Trophoblast cell (in vitro differentiated cells and primary cell): ENCODE results near the gene RGS10.
"Not testable (repeated sequence)": the region's sequence is repeated elsewhere in the genome, so short reads cannot be mapped to it uniquely, and the experiment has no call there.

ENCODE experiments used
- DNase-seq, 2 donors: peaks; one replicate each; pipeline ENCODE4 v3.0.0-alpha.2; 2016
- H2AFZ ChIP-seq: 2 replicates; pipeline ENCODE4 v1.6.1; 2013; ENCODE audit warnings: low read length, moderate library complexity, mild to moderate bottlenecking; ENCODE audit not compliant: insufficient read depth, poor library complexity
- H2AK5ac ChIP-seq: 2 replicates; pipeline ENCODE4 v1.6.1; 2013; ENCODE audit warnings: mild to moderate bottlenecking, low read length
- H2BK120ac ChIP-seq: 2 replicates; pipeline ENCODE4 v1.6.1; 2013; ENCODE audit warnings: low read length, mild to moderate bottlenecking, moderate library complexity; ENCODE audit not compliant: insufficient read depth, poor library complexity
- H2BK12ac ChIP-seq: 2 replicates; pipeline ENCODE4 v1.6.1; 2013; ENCODE audit warnings: mild to moderate bottlenecking, low read length, moderate library complexity
- H2BK5ac ChIP-seq: 2 replicates; pipeline ENCODE4 v1.6.1; 2013; ENCODE audit warnings: low read length, low read depth, moderate library complexity, mild to moderate bottlenecking; ENCODE audit not compliant: poor library complexity
- H3K14ac ChIP-seq: 2 replicates; pipeline ENCODE4 v1.6.1; 2013; ENCODE audit warnings: mild to moderate bottlenecking, low read length
- H3K18ac ChIP-seq: 2 replicates; pipeline ENCODE4 v1.6.1; 2013; ENCODE audit warnings: mild to moderate bottlenecking, low read length
- H3K23ac ChIP-seq: 2 replicates; pipeline ENCODE4 v1.6.1; 2013; ENCODE audit warnings: low read length
- H3K27ac ChIP-seq: 2 replicates; pipeline ENCODE4 v1.5.1; 2013; ENCODE audit warnings: low read depth, mild to moderate bottlenecking, inconsistent platforms, low read length, moderate library complexity
- H3K27me3 ChIP-seq: 2 replicates; pipeline ENCODE4 v1.6.1; 2013; ENCODE audit warnings: inconsistent platforms, mild to moderate bottlenecking, low read length, moderate library complexity; ENCODE audit not compliant: insufficient read depth
- H3K36me3 ChIP-seq, 2 experiments: 1 replicate in 1 of 2; 2 replicates in 1 of 2; pipeline ENCODE4 v1.6.1; 2013; ENCODE audit warnings: low read length in 2 of 2, mild to moderate bottlenecking in 2 of 2, moderate library complexity in 1 of 2; ENCODE audit not compliant: insufficient read depth in 2 of 2, control insufficient read depth in 1 of 2
- H3K4ac ChIP-seq: 2 replicates; pipeline ENCODE4 v1.6.1; 2013; ENCODE audit warnings: low read depth, mild to moderate bottlenecking, low read length, moderate library complexity
- H3K4me1 ChIP-seq, 2 experiments: 1 replicate in 1 of 2; 2 replicates in 1 of 2; pipeline ENCODE4 v1.6.1; 2013; ENCODE audit warnings: low read length in 2 of 2, mild to moderate bottlenecking in 2 of 2, moderate library complexity in 1 of 2; ENCODE audit not compliant: insufficient read depth in 2 of 2, control insufficient read depth in 1 of 2
- H3K4me2 ChIP-seq: 2 replicates; pipeline ENCODE4 v1.6.1; 2013; ENCODE audit warnings: inconsistent platforms, mild to moderate bottlenecking, low read length, moderate library complexity
- H3K4me3 ChIP-seq: 2 replicates; pipeline ENCODE4 v1.5.1; 2013; ENCODE audit warnings: mild to moderate bottlenecking, low read depth, low read length, inconsistent platforms
- H3K79me1 ChIP-seq: one replicate; pipeline ENCODE4 v1.6.1; 2013; ENCODE audit warnings: low read length
- H3K79me2 ChIP-seq: 2 replicates; pipeline ENCODE4 v1.6.1; 2013; ENCODE audit warnings: low read length, mild to moderate bottlenecking; ENCODE audit not compliant: control insufficient read depth, insufficient read depth, poor library complexity
- H3K9ac ChIP-seq: 2 replicates; pipeline ENCODE4 v1.6.1; 2013; ENCODE audit warnings: mild to moderate bottlenecking, low read length
- H3K9me3 ChIP-seq: 2 replicates; pipeline ENCODE4 v1.6.1; 2013; ENCODE audit warnings: low read depth, mild to moderate bottlenecking, control low read depth, inconsistent platforms, low read length; ENCODE audit not compliant: insufficient read depth
- H4K12ac ChIP-seq: 2 replicates; pipeline ENCODE4 v1.6.1; 2013; ENCODE audit warnings: low read depth, mild to moderate bottlenecking, low read length, moderate library complexity
- H4K8ac ChIP-seq: 2 replicates; pipeline ENCODE4 v1.6.1; 2013; ENCODE audit warnings: low read depth, mild to moderate bottlenecking, low read length, moderate library complexity
- H4K91ac ChIP-seq: one replicate; pipeline ENCODE4 v1.6.1; 2013; ENCODE audit warnings: low read depth, mild to moderate bottlenecking, low read length, moderate library complexity
- WGBS: extraction: QIAGEN DNeasy Blood & Tissue Kit; methylation state at CpG from one replicate; pipeline ENCODE4 v1.1.7; 2013; ENCODE audit warnings: missing lambda C conversion rate; ENCODE audit not compliant: insufficient read length, insufficient coverage; ENCODE audit errors: extremely low coverage; 5-methylcytosine and 5-hydroxymethylcytosine counted together

Gene RGS10

GRCh38 chr10:119531067-119531466 is 11.5 kb downstream of the RGS10 start:
- Histone ChIP-seq H4K8ac (no peak overlapping the region), H3K23ac (no peak overlapping the region), H3K9me3 (no peaks in the 10 kb centered on the region), H3K79me1 (no peaks in the 10 kb centered on the region), H3K27me3 (no peaks in the 10 kb centered on the region), H2BK120ac (no peak overlapping the region), H3K36me3 (no peaks in the 10 kb centered on the region), H4K91ac (no peak overlapping the region), H2AK5ac (no peak overlapping the region), H3K27ac (no peak overlapping the region), H2AFZ (no peak overlapping the region), H3K79me2 (no peaks in the 10 kb centered on the region), H3K18ac (no peak overlapping the region), H3K14ac (no peak overlapping the region), H3K4me1 (no peaks in the 10 kb centered on the region), H2BK12ac (no peak overlapping the region), H3K9ac (no peak overlapping the region), H3K4me3 (no peak overlapping the region), H3K4ac (no peak overlapping the region), H2BK5ac (no peak overlapping the region), H4K12ac (no peak overlapping the region), H3K4me2 (no peak overlapping the region)
- DNase-seq = no peak
- WGBS = no CpG with 5 or more reads among the region's 1 CpG

GRCh38 chr10:119528663-119529237 is 13.8 kb downstream of the RGS10 start:
- H3K27me3 ChIP-seq, H4K8ac ChIP-seq, H3K4me2 ChIP-seq, H2AK5ac ChIP-seq, H3K9ac ChIP-seq, H3K27ac ChIP-seq, H2BK12ac ChIP-seq, H2BK120ac ChIP-seq, H3K9me3 ChIP-seq, DNase-seq, H3K4me1 ChIP-seq, H2BK5ac ChIP-seq, H3K79me1 ChIP-seq, H2AFZ ChIP-seq, H3K14ac ChIP-seq, H4K12ac ChIP-seq, H3K18ac ChIP-seq, H3K36me3 ChIP-seq, H3K23ac ChIP-seq, H4K91ac ChIP-seq, H3K4me3 ChIP-seq, H3K4ac ChIP-seq, H3K79me2 ChIP-seq: not testable (repeated sequence)
- WGBS = no CpG with 5 or more reads among the region's 8 CpGs

- H3K27me3 ChIP-seq = no peaks in the 10 kb centered on the region
- H4K91ac ChIP-seq = no peak overlapping the region
- no peak overlapping the region for H3K4me2 ChIP-seq
- H2AK5ac ChIP-seq = no peak overlapping the region
- no peak overlapping the region for H3K23ac ChIP-seq
- no peaks in the 10 kb centered on the region for H3K79me1 ChIP-seq
- H3K9me3 ChIP-seq = peaks cover 2% of the 10 kb centered on the region
- peaks cover 4 to 7% of the 10 kb centered on the region in 2 experiments for H3K4me1 ChIP-seq
- H3K4me3 ChIP-seq = no peak overlapping the region
- no peak overlapping the region for H3K27ac ChIP-seq
- no peak overlapping the region for H3K18ac ChIP-seq
- no peaks in the 10 kb centered on the region for H3K36me3 ChIP-seq
- H3K4ac ChIP-seq = no peak overlapping the region
- H4K8ac ChIP-seq = no peak overlapping the region
- WGBS = no CpG with 5 or more reads among the region's 18 CpGs
- H2AFZ ChIP-seq = no peak overlapping the region
- no peak for DNase-seq
- H2BK5ac ChIP-seq = no peak overlapping the region
- no peak overlapping the region for H2BK12ac ChIP-seq
- H2BK120ac ChIP-seq = no peak overlapping the region
- no peaks in the 10 kb centered on the region for H3K79me2 ChIP-seq
- no peak overlapping the region for H3K9ac ChIP-seq
- no peak overlapping the region for H3K14ac ChIP-seq
- H4K12ac ChIP-seq = no peak overlapping the region
These were observed 15.6 kb downstream of the RGS10 start for GRCh38 chr10:119526621-119527592.

GRCh38 chr10:119526149-119526548 is 16.4 kb downstream of the RGS10 start:
- Histone ChIP-seq H4K91ac (no peak overlapping the region), H3K4ac (no peak overlapping the region), H3K9ac (no peak overlapping the region), H3K27ac (no peak overlapping the region), H3K9me3 (peaks cover 2% of the 10 kb centered on the region), H2BK5ac (no peak overlapping the region), H2BK120ac (no peak overlapping the region), H2BK12ac (no peak overlapping the region), H3K14ac (no peak overlapping the region), H4K12ac (no peak overlapping the region), H3K79me2 (no peaks in the 10 kb centered on the region), H2AK5ac (no peak overlapping the region), H3K79me1 (no peaks in the 10 kb centered on the region), H3K18ac (no peak overlapping the region), H3K36me3 (no peaks in the 10 kb centered on the region), H3K27me3 (no peaks in the 10 kb centered on the region), H2AFZ (no peak overlapping the region), H3K4me2 (no peak overlapping the region), H3K4me3 (no peak overlapping the region), H3K4me1 (peaks cover 5 to 7% of the 10 kb centered on the region in 2 experiments), H3K23ac (no peak overlapping the region), H4K8ac (no peak overlapping the region)
- DNase-seq = no peak
- no CpG with 5 or more reads among the region's 1 CpG for WGBS
